OCI-LY7 (cell line): ENCODE results near the gene TMEM50A. TPM values are rescaled to one million over a fixed set of nuclear protein-coding genes. Genes with fewer than 3 reads are reported as not detected.
"Not testable (repeated sequence)": the region's sequence is repeated elsewhere in the genome, so short reads cannot be mapped to it uniquely, and the experiment has no call there.

Experiments used
- BruUV-seq: library from RNA; stranded (reverse); fragments of 400-500 nt; replicated peaks from 2 replicates; lab custom pipeline; 2021; lab: Mats Ljungman, UMichigan
- CTCF ChIA-PET: fragments of 300-600 bp; sonication (Branson Sonifier 250); formaldehyde crosslinking; loops from one replicate; lab custom pipeline; 2022; ENCODE audit warnings: antibody characterized with exemption; ENCODE audit not compliant: unreplicated experiment; lab: Charles Lee
- POLR2A ChIA-PET: fragments of 300-600 bp; sonication (Branson Sonifier 250); formaldehyde crosslinking; loops from one replicate; lab custom pipeline; 2022; ENCODE audit warnings: antibody characterized with exemption; lab: Charles Lee
- DNase-seq: peaks from one replicate; pipeline ENCODE4 v3.0.0-alpha.2; 2015; ENCODE audit warnings: low spot score
- H2AFZ ChIP-seq: fragments of 200-600 bp; sonication (generic), shearing (Covaris generic); 2 replicates; pipeline ENCODE4 v1.6.1; 2014; ENCODE audit warnings: mild to moderate bottlenecking, antibody characterized with exemption, low read length, moderate library complexity
- H3K27ac ChIP-seq: fragments of 200-600 bp; sonication (generic); 2 replicates; pipeline ENCODE4 v1.5.1; 2014; ENCODE audit warnings: mixed run types, low read depth, mild to moderate bottlenecking, moderate library complexity, low read length, inconsistent platforms; ENCODE audit not compliant: poor library complexity, severe bottlenecking
- H3K36me3 ChIP-seq: fragments of 200-600 bp; sonication (generic); 2 replicates; pipeline ENCODE4 v1.6.1; 2014; ENCODE audit warnings: mild to moderate bottlenecking, antibody characterized with exemption, low read length, moderate library complexity, mixed read lengths; ENCODE audit not compliant: insufficient read depth
- H3K4me1 ChIP-seq: fragments of 200-600 bp; sonication (generic); 2 replicates; pipeline ENCODE4 v1.5.1; 2014; ENCODE audit warnings: mild to moderate bottlenecking, low read length; ENCODE audit not compliant: insufficient read depth, poor library complexity, severe bottlenecking
- H3K4me2 ChIP-seq: fragments of 200-600 bp; sonication (generic); 2 replicates; pipeline ENCODE4 v1.6.1; 2014; ENCODE audit warnings: mild to moderate bottlenecking, low read length
- H3K4me3 ChIP-seq: fragments of 200-600 bp; sonication (generic); 2 replicates; pipeline ENCODE4 v1.5.1; 2014; ENCODE audit warnings: mild to moderate bottlenecking, low read depth, low read length; ENCODE audit not compliant: poor library complexity, severe bottlenecking
- H3K79me2 ChIP-seq: fragments of 200-600 bp; sonication (generic); 2 replicates; pipeline ENCODE4 v1.6.1; 2016; ENCODE audit warnings: low read depth, mild to moderate bottlenecking, low read length, moderate library complexity, mixed read lengths; ENCODE audit not compliant: insufficient read depth
- H3K9me2 ChIP-seq: fragments of 200-600 bp; sonication (generic); 2 replicates; pipeline ENCODE4 v1.6.1; 2016; ENCODE audit warnings: mild to moderate bottlenecking, low read length, mixed read lengths; ENCODE audit not compliant: insufficient read depth
- H3K9me3 ChIP-seq: fragments of 200-600 bp; sonication (generic); 2 replicates; pipeline ENCODE4 v1.6.1; 2014; ENCODE audit warnings: mild to moderate bottlenecking, mixed run types, low read length, mixed read lengths
- H4K20me1 ChIP-seq: fragments of 200-600 bp; sonication (generic); 2 replicates; pipeline ENCODE4 v1.6.1; 2014; ENCODE audit warnings: mild to moderate bottlenecking, antibody characterized with exemption, low read length, moderate library complexity, mixed read lengths; ENCODE audit not compliant: insufficient read depth
- intact Hi-C: fragments of 100-400 bp; cut with micrococcal nuclease; formaldehyde crosslinking; loops from one replicate; pipeline ENCODE4 v1.10.0; 2022; ENCODE audit not compliant: unreplicated experiment
- total RNA-seq, 2 experiments: library from RNA; depleted of rRNA in 1 of 2; stranded (reverse); fragments of >200 nt in 1 of 2; shearing (Covaris generic) in 1 of 2; gene quantifications; 2 replicates each; pipeline ENCODE4 v1.2.3, GENCODE V29; 2014 to 2022

The TMEM50A gene
- total RNA-seq, 2 experiments from 2014 or later = 56.2 to 62.9 TPM

DNA sequence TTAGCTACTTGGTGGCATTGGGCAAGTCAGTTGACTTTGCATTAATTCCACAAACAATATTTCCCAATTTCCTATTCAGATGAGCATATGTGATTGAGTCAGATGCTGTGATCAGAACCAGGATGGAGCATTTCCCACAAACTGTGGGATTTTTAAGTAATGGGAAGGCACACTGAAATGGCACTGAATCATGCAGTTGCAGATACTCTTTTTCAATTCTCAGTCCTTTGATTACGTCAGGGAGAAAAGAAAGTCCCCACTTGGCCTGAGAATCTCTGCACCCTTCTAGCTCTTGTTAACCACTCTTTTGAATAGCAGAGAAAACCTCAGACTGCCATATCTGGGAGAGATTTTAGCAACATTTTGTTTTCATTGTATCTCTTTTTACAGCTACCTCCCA is 29.0 kb upstream of the TMEM50A start:
- BruUV-seq, H3K27ac ChIP-seq, CTCF ChIA-PET, H3K9me3 ChIP-seq, intact Hi-C loops, H2AFZ ChIP-seq, H3K4me2 ChIP-seq, H3K9me2 ChIP-seq, H3K36me3 ChIP-seq, DNase-seq, H3K4me1 ChIP-seq, H3K79me2 ChIP-seq, H4K20me1 ChIP-seq, H3K4me3 ChIP-seq: not testable (repeated sequence)
- POLR2A ChIA-PET = interaction anchor here (0.6 kb wide), 1 partner anchor 128 kb away, joined by 4 read pairs; no protein-coding TSS in a partner anchor

DNA sequence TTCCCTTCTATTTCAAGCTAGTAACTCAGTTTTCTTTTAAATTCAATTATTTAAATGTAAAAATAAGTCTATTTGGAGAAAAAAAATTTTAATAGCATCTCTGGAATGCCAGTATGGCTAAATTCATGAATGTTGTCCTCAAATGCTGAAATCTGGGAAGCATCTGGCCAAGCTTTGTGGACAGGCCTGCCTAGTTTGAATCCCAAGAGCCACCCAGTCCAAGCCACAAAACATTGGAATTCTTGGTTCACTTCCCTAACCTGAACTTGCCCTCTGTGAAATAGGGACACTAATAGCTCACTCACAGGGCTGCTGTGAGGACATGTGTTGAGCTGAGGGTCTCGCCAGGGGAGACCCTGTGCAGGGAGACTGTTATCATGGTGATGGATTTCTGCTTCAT is 28.6 kb upstream of the TMEM50A start:
- intact Hi-C loops, H3K9me3 ChIP-seq, H3K36me3 ChIP-seq, H3K9me2 ChIP-seq, H3K4me1 ChIP-seq, DNase-seq, H3K27ac ChIP-seq, H3K4me2 ChIP-seq, H4K20me1 ChIP-seq, H2AFZ ChIP-seq, BruUV-seq, H3K79me2 ChIP-seq, H3K4me3 ChIP-seq, CTCF ChIA-PET: not testable (repeated sequence)
- POLR2A ChIA-PET = interaction anchor here (0.6 kb wide), 1 partner anchor 128 kb away, joined by 4 read pairs; no protein-coding TSS in a partner anchor

DNA sequence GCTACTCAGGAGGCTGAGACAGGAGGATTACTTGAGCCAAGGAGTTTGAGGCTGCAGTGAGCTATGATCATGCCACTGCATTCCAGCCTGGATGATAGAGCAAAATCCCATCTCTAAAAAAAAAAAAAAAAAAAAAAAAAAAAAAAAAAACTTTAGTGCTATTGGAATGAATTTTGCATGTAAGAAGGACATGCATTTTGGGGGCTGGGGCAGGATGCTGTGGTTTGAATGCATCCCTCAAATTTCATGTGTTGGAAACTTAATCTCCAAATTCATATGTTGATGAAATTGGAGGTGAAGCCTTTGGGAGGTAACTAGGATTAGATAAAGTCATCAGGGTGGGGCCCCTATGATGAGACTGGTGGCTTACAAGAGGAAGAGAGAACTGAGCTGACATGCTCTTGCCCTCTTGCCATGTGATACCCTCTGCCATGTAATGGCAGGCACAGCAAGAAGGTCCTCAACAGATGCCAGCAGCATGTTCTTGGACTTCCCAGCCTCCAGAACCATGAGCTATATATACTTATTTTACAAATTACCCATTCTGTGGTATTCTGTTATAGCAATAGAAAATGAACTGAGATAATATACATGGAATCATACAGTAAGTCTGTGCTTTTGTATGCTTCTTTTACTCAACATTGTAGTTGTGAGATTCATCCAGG is 25.2 kb upstream of the TMEM50A start:
- DNase-seq, H3K4me3 ChIP-seq, CTCF ChIA-PET: not testable (repeated sequence)

DNA sequence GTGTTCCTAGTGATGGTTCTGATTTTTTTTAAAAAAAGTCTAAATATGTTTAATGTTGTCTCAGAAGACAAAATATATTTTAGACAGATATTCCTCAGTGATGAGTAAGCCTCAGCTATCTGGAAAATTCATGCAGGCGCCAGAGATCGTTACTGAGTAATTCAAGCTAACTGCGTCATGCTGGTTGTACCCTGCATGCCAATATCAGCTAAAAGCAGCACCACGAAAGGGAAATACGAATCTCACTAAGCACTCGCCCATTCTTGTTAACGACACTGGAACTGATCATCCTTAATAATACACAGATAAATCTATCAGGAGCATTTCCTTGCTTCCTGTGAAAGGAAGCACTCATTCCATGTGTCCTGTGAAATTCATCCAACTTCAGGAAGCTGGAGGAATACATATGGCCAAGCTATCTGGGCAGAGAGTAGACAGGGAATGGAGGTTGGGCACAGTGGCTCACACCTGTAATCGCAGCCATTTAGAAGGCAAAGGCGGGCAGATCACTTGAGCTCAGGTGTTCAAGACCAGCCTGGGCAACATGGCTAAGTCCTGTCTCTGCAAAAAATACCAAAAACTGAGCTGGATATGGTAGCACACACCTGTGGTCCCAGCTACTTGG is 17.7 kb upstream of the TMEM50A start:
- H3K36me3 ChIP-seq, H3K79me2 ChIP-seq, H2AFZ ChIP-seq, CTCF ChIA-PET, H3K27ac ChIP-seq, BruUV-seq, H3K4me1 ChIP-seq, H3K4me3 ChIP-seq, H3K9me3 ChIP-seq, H3K4me2 ChIP-seq, H3K9me2 ChIP-seq, DNase-seq, intact Hi-C loops, H4K20me1 ChIP-seq: not testable (repeated sequence)
- POLR2A ChIA-PET = interaction anchor here (0.8 kb wide), 1 partner anchor 57 kb away, joined by 3 read pairs; no protein-coding TSS in a partner anchor

More for the DNA sequence above, 25.2 kb upstream of the TMEM50A start:
- H3K79me2 ChIP-seq, H3K9me3 ChIP-seq, H2AFZ ChIP-seq, H3K27ac ChIP-seq, H3K4me2 ChIP-seq, POLR2A ChIA-PET, H4K20me1 ChIP-seq, intact Hi-C loops, H3K9me2 ChIP-seq, H3K36me3 ChIP-seq, BruUV-seq, H3K4me1 ChIP-seq: not testable (repeated sequence)

DNA sequence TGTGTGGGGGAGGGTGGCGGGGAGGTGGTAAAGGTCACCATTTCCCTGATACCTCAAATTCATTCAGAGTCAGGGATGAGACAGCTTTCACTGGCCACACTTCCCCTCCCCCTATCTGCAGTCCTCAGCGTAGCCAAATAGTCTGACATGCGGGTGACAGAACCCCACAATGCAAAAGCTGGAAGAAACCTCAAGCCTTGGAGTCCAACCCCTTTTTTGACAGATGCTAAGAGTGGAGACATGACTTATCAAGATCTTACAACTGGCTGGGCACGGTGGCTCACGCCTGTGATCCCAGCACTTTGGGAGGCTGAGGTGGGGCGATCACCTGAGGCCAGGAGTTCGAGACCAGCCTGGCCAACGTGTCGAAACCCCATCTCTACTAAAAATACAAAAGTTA is 16.0 kb upstream of the TMEM50A start:
- H3K9me2 ChIP-seq, H3K36me3 ChIP-seq, CTCF ChIA-PET, H2AFZ ChIP-seq, H3K4me3 ChIP-seq, H3K27ac ChIP-seq, H3K79me2 ChIP-seq, intact Hi-C loops, H3K4me2 ChIP-seq, H3K9me3 ChIP-seq, BruUV-seq, H4K20me1 ChIP-seq, POLR2A ChIA-PET, H3K4me1 ChIP-seq, DNase-seq: not testable (repeated sequence)

DNA sequence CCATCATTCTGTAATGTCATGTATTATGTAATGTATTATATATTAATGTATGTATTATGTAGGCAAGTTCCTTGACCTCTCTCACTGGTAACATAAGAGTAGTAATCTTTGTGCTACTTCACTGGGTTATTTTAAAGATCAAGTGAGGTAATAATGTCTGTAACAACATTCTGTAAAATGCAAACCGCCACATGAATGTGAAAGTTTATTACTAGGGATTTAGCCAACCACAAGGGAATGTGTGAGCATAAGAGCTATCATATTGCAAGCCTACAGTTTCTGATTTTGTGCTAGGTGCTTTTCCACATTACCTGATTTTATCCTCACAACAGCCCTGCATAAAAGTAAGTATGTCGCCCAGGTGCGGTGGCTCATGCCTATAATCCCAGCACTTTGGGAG is 13.7 kb upstream of the TMEM50A start:
- H3K27ac ChIP-seq, POLR2A ChIA-PET, H3K4me1 ChIP-seq, H3K4me3 ChIP-seq, H3K36me3 ChIP-seq, H3K9me3 ChIP-seq, CTCF ChIA-PET, DNase-seq, BruUV-seq, H3K4me2 ChIP-seq, H3K9me2 ChIP-seq, H4K20me1 ChIP-seq, H2AFZ ChIP-seq, intact Hi-C loops, H3K79me2 ChIP-seq: not testable (repeated sequence)
